SJSA1 (cell line): Measurements from ENCODE around the gene WNT7B. TPM values are rescaled to one million over a fixed set of nuclear protein-coding genes. Genes with fewer than 3 reads are reported as not detected.

ENCODE experiments used
- DNase-seq, 2 experiments: peaks; one replicate each; pipeline ENCODE4 v3.0.0-alpha.2; 2015 to 2020; ENCODE audit warnings: low spot score in 2 of 2, low read depth in 1 of 2
- H3K27ac ChIP-seq: fragments of 250-450 bp; sonication (Bioruptor Pico); 2 replicates; pipeline ENCODE4 v1.5.1; 2020; ENCODE audit warnings: mild to moderate bottlenecking, moderate library complexity
- H3K27me3 ChIP-seq: fragments of 250-450 bp; sonication (Bioruptor Pico); replicated peaks from 2 replicates; pipeline ENCODE4 v1.5.1; 2020; ENCODE audit warnings: mild to moderate bottlenecking, moderate library complexity
- H3K36me3 ChIP-seq: fragments of 250-450 bp; sonication (Bioruptor Pico); 2 replicates; pipeline ENCODE4 v1.5.1; 2020; ENCODE audit warnings: mild to moderate bottlenecking
- H3K4me1 ChIP-seq: fragments of 250-450 bp; sonication (Bioruptor Pico); replicated peaks from 2 replicates; pipeline ENCODE4 v1.6.1; 2021; ENCODE audit warnings: mild to moderate bottlenecking
- H3K4me3 ChIP-seq: fragments of 250-450 bp; sonication (Bioruptor Pico); 2 replicates; pipeline ENCODE4 v1.5.1; 2020; ENCODE audit warnings: mild to moderate bottlenecking
- H3K9me3 ChIP-seq: fragments of 250-450 bp; sonication (Bioruptor Pico); replicated peaks from 2 replicates; pipeline ENCODE4 v1.5.1; 2020; ENCODE audit warnings: mild to moderate bottlenecking
- total RNA-seq: library from RNA; depleted of rRNA; stranded (reverse); fragments of >200 nt; shearing (Covaris generic); gene quantifications from 2 replicates; pipeline ENCODE4 v1.2.3, GENCODE V29; 2014; rRNA removed

The WNT7B gene
- total RNA-seq, 1 experiment from 2014 or later = 0.18 TPM

DNA sequence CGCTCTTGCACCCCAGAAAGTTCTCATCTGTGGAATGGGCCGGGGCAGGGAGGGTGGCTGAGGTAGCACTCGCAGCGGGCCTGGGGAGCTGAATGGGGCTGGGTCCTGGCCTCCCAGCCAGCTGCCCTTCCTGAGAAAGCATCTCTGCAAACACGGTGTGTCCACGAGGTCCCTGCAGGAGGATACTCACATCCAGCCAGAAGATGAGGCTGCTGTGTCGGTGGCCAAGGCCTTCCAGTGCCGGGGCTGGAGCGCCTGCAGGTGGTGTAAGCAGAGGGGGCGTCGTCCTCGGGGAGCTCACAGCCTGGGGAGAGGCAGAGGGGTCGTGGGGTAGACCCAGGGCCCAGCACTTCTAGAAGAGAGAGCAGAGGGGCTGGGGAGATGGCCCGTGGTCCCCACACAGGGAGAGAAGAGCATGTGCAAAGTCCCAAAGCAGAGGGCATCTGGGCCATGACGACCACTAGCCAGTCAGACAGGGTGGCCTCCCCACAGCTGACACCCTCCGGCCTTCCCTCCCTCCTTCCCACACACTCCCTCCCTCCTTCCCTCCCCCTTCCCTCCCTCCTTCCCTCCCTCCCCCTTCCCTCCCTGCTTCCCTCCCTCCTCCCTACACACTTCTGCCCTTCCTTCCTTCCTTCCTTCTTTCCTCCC is 97.9 kb downstream of the WNT7B start:
- H3K27ac ChIP-seq = no peak overlapping the region
- no peaks in the 10 kb centered on the region for H3K36me3 ChIP-seq
- H3K9me3 ChIP-seq = no peaks in the 10 kb centered on the region
- H3K4me1 ChIP-seq = peaks cover 20% of the 10 kb centered on the region
- H3K4me3 ChIP-seq = no peak overlapping the region
- H3K27me3 ChIP-seq = no peaks in the 10 kb centered on the region; the same call in 1 of the 2 replicates
- peak in 1 of 2 experiments; percentile 43 for DNase-seq

GRCh38 chr22:45878051-45878781 is 98.7 kb downstream of the WNT7B start:
- H3K27ac ChIP-seq = no peak overlapping the region
- H3K36me3 ChIP-seq = no peaks in the 10 kb centered on the region
- no peak overlapping the region for H3K4me3 ChIP-seq
- DNase-seq = peak in 1 of 2 experiments; percentile 42
- no peaks in the 10 kb centered on the region; the same call in 1 of the 2 replicates for H3K27me3 ChIP-seq
- no peaks in the 10 kb centered on the region for H3K9me3 ChIP-seq
- H3K4me1 ChIP-seq = peaks cover 20% of the 10 kb centered on the region

GRCh38 chr22:45877651-45878050 is 99.3 kb downstream of the WNT7B start:
- Histone ChIP-seq H3K4me1 (peaks cover 20% of the 10 kb centered on the region), H3K36me3 (no peaks in the 10 kb centered on the region), H3K27ac (no peak overlapping the region), H3K27me3 (no peaks in the 10 kb centered on the region; the same call in 1 of the 2 replicates), H3K9me3 (0 out of 2 replicates have a peak, but pooled peaks cover 3% of the 10 kb centered on the region), H3K4me3 (no peak overlapping the region)
- DNase-seq = peak in 1 of 2 experiments; percentile 44

DNA sequence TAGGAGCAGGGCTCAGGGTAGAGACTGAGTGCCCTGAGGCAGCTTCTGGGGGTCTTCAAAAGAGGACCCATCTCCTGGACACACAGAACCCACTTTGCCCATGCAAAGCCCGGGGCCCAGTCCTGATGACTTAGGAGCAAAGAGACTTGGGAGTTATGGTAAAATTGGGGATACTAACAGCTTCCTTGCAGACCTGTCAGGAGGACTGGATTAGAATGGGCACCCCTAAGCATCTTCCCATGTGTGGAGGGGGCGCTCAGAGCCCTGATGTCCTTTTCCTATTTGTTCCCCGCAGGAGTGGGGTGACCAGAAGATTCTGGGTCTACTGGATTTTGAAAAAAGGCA is 100.0 kb downstream of the WNT7B start:
- Histone ChIP-seq H3K4me3 (no peak overlapping the region), H3K27ac (no peak overlapping the region), H3K9me3 (0 out of 2 replicates have a peak, but pooled peaks cover 7% of the 10 kb centered on the region), H3K36me3 (no peaks in the 10 kb centered on the region), H3K4me1 (peaks cover 17% of the 10 kb centered on the region), H3K27me3 (no peaks in the 10 kb centered on the region; the same call in 1 of the 2 replicates)
- DNase-seq = no peak

DNA sequence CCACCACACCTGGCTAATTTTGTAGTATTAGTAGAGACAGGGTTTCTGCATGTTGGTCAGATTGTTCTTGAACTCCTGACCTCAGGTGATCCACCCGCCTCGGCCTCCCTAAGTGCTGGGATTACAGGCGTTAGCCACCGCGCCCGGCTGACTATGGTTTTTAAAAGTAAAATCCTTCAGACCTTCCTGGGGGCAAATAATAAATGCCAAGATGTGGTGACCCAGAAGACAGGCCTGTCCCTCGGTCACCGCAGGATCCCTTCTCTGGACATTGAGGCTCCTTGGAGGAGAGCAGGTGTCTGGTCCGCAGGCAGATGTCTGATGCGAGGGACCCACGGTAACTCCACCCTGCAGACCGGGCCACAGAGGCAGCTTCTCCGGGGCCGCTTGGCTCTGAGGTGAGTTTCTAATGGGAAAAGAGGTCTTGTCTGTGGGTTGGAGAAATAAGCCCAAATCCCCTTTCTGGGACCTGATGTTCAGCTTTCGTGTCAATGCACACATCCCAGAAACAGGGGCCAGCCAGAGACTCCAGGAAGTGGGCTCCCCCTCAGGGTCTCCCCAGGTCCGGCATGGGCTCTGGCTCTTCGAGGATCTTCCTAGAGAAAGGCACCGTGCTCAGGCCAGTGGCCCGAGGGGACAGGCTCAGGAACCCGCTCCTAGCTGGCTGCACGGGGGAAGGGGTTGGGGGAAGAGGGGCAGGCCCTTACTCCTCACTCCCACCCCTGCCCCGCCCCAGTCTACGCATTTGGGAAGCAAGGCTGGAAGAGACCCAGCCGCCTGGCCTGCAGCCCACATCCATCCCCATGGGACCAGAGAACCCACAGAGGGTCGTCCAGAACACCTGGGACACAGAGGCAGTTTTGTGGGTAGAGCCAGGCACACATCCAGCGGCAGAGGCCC is 100.6 kb downstream of the WNT7B start:
- Histone ChIP-seq H3K4me3 (no peak overlapping the region), H3K9me3 (0 out of 2 replicates have a peak, but pooled peaks cover 7% of the 10 kb centered on the region), H3K27me3 (no peaks in the 10 kb centered on the region), H3K36me3 (no peaks in the 10 kb centered on the region), H3K27ac (no peak overlapping the region), H3K4me1 (peaks cover 11% of the 10 kb centered on the region)
- DNase-seq = peak in 1 of 2 experiments; percentile 37

DNA sequence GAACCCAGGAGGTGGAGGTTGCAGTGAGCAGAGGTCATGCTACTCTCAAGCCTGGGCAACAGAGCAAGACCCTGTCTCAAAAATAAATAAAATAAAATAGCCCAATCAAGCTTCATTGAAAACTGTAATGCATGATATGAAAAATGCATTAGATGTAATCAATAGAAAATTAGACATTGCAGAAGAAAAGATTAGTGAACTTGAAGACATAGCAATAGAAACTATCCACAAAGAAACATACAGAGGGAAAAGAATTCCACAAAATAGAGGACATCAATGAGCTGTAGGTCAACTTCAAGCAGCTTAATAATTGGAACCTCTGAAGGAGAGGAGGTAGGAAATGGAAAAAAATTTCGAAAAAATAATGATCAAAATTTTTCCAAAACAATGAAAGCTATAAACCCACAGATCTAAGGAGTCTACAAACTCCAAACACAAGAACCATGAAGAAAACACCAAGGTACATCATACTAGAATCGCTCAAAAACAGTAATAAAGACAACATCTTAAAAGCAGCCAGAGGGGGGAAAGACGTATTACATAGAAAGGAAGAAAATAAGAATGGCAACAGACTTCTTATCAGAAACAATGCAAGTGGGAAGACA is 104.2 kb downstream of the WNT7B start:
- Histone ChIP-seq H3K27ac (no peak overlapping the region), H3K4me3 (no peak overlapping the region), H3K36me3 (no peaks in the 10 kb centered on the region), H3K9me3 (0 out of 2 replicates have a peak, but pooled peaks cover 7% of the 10 kb centered on the region), H3K4me1 (0 out of 2 replicates have a peak, but pooled peaks cover 4% of the 10 kb centered on the region), H3K27me3 (peaks cover under 1% of the 10 kb centered on the region; the same call in 1 of the 2 replicates)
- no peak for DNase-seq

DNA sequence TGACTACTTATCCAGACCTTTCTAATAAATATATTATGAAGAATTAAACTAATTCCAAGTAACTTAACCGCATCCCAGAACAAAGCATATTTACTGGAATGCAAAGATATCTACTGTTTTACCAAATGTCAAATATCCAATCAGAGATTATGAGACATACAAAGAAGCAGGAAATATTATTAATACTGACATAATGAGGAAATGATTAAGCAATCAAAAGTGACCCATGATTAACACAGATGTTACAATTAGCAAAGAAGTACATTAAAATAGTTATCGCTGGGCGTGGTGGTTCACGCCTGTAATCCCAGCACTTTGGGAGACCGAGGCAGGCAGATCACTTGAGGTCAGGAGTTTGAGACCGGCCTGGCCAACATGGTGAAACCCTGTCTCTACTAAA is 105.2 kb downstream of the WNT7B start:
- H3K27ac ChIP-seq = no peak overlapping the region
- no peaks in the 10 kb centered on the region for H3K36me3 ChIP-seq
- H3K27me3 ChIP-seq = peaks cover 11% of the 10 kb centered on the region
- peaks cover 13% of the 10 kb centered on the region for H3K4me1 ChIP-seq
- 0 out of 2 replicates have a peak, but pooled peaks cover 7% of the 10 kb centered on the region for H3K9me3 ChIP-seq
- no peak for DNase-seq
- no peak overlapping the region for H3K4me3 ChIP-seq

Other genes with a start within 250 kb of the WNT7B start
- gene PPARA, start 173.4 kb upstream of the WNT7B start, total RNA-seq = 4.9 and 11.9 TPM in 2 replicates